HG03095 (cell line): ENCODE data around the gene ALKAL2.
"Not testable (repeated sequence)": the region's sequence is repeated elsewhere in the genome, so short reads cannot be mapped to it uniquely, and the experiment has no call there.

ENCODE experiments used
- ATAC-seq: cut with Tn5 transposase; IDR thresholded peaks from one replicate; pipeline ENCODE4 v1.9.1; 2021; ENCODE audit warnings: moderate library complexity; ENCODE audit not compliant: unreplicated experiment

Gene ALKAL2, protein sequence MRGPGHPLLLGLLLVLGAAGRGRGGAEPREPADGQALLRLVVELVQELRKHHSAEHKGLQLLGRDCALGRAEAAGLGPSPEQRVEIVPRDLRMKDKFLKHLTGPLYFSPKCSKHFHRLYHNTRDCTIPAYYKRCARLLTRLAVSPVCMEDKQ

DNA sequence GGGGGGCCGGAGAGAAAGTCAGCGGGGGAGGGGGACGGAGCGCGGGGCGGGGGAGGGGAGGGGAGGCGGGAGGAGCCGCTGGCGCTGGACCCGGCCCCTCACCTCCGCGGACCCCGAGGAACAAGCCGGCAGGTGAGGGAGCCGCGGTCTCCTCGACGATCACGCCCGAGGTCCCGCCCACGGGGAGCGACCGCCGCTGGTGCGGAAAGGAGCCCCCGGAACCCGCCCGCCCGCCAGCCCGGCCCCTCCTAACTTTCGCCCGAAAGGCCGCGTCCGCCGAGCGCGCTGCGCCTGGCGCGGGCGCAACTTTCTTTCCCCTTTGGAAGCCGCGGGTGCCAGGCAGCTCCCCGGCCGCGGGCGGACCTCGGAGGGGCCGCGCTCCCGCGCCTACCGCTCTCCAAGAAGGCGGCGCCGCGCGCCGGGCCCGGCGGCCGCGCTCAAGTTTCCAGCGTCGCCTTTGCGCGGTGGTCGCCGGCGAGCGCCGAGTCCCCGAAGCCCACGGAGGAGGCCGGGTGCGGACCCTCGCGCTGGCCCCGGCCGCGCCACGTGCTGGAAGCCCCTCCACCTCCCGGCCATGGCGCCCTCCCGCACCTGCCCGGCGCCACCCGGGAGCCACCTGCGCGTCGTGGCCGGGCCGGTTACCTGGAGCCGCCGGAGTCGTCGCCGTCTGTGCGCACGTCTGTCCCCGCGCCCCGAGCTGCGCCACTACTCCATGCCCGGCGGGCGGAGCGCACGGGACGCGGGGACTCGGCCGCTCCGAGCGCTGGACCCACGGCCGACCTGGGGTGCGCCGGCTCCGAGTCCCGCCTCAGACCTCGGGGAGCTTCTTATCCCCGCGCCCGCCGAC lies at the start of gene ALKAL2:
Gene ALKAL2 (minus strand): TSS at position 181 of the 847 bp plus-strand sequence. CDS start 256 bp downstream, outside the sequence.
- no peak for ATAC-seq

DNA sequence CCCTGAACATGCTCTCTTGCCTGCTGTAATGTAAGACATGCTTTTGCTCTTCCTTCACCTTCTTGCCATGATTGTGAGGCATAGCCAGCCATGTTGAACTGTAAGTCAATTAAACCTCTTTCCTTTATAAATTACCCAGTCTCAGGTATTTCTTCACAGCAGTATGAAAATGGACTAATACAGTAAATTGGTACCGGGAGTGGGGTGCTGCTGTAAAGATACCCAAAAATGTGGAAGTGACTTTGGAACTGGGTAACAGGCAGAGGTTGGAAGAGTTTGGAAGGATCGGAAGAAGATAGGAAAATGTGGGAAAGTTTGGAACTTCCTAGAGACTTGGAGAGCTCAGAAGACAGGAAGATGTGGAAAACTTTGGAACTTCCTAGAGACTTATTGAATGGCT lies 49.1 kb upstream of the ALKAL2 start:
- not testable (repeated sequence) for ATAC-seq

DNA sequence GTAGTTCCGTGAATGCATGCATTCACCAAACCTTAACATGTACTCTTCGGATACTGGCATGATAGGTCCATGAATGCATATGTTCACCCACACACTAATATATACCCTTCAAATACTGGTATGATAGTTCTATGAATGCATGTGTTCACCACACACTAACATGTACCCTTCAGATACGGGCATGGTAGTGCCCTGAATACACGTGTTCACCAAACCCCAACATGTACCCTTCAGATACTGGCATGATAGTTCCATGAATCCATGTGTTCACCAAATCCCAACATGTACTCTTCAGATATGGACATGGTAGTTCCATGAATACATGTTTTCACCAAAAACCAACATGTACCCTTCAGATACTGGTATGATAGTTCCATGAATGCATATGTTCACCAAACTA lies 48.5 kb upstream of the ALKAL2 start:
- ATAC-seq: no peak

DNA sequence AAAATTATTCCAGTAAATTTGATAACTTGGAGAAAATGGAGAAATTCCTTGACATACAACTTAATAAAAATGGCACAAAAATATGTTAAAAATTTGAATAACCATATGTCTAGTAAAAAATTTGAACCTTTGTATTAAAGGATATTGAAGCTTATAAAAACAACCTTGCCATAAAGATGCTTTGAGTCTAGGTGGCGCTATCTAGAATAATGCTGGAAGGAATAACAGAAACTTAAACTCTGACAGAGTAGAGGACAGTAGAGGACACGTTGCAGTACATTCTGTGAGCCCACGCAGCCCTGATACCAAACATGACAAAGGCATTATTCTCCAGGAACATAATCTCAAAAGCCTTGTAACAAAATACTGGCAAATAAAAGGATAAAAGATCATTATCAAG lies 44.7 kb upstream of the ALKAL2 start:
- no peak for ATAC-seq

DNA sequence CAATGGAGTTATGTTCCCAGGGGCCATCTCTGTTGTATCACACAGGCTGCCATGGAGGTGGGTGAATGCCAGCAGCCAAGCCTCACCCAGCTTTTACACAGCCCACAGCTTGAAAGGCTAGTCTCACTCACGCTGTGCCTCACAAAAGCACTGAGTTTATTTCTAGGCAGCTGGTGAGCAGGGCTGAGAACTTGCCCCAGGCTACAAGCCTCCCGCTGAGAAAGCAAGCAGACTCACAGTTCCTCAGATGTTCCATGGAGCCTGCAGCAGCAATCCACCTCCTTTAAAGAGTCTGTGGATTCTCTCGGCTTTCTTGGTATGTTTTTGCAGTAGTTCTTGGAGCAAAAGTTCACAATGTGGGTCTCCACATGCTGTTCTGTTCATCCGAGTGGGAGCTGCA lies 40.9 kb upstream of the ALKAL2 start:
- ATAC-seq: no peak

DNA sequence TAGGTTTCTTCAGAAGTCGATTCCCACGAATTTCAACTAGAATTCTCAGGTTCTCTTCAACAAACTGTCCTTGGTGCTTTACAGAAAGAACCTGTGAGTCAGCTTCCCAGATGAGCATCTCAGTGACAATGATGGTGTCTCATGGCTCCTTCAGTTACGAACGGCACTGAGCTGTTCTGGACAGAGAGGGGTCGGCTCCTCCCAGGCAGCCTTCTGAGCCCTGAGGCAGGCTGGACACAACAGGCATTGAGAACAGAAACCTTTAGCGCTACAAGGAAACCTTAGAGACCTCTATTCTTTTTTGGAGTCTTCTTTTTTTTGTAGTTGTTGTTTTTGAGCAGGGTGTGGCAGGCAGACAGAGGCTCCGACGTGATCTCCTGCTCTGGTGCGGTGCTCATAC lies 35.1 kb upstream of the ALKAL2 start:
- ATAC-seq: no peak

DNA sequence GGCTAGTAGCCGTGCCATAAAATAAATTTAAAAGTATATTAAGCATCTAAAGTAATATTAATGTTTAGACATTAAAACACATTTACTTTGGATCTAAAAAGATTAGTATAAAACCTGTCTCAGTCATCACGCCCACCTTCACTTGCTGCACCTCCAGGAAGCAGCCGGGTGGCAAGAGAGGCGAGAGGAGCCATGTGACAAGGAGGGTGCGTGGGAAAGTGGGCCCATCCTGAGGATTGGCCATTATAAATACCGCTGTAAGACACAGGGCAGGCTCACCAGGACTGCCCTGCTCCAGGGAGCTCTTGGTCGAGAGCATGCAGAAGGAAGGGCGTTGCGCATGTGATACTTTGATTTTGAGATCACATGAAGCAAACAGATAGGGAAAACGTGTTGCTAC lies 34.4 kb upstream of the ALKAL2 start:
- no peak for ATAC-seq

DNA sequence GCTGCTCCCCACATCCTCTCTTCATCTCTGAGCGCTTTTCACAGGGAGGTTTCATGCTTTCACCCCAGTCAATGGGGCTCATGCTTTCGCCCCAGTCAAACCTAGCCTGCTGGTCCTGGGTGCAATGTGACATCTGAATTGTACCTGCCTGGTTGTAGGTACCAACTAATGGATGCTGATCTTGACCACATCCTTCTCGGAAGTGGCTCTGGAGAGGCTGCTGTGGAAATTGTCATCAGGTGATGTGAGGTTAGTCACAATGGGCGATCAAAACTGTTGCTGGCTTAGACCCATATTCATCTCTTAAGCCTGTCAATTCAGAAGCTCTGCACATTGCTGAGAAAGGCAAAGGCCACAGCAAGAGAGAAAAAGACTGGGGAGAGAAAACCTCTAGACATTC lies 32.7 kb upstream of the ALKAL2 start:
- ATAC-seq: no peak

DNA sequence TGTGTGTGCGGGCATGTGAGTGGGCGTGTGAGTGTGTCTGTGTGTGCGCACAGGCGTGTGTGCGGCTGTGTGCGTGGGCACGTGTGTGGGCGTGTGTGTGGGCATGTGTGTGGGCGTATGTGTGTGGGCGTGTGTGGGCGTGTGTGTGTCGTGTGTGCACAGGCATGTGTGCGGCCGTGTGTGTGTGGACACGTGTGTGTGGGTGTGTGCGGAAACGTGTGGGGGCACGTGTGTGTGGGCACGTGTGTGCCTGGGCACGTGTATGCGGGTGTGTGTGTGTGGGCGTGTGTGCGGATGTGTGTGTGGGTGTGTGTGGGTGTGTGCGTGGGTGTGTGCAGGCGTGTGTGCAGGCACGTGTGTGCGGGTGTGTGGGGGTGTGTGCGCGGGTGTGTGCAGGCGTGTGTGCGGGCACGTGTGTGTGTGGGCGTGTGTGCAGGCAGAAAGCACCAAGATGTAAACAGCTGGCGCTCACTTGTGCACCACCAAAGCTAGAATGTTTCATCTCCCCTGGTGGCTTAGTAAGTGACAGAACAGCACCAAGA lies 31.2 kb upstream of the ALKAL2 start:
- ATAC-seq: no peak

DNA sequence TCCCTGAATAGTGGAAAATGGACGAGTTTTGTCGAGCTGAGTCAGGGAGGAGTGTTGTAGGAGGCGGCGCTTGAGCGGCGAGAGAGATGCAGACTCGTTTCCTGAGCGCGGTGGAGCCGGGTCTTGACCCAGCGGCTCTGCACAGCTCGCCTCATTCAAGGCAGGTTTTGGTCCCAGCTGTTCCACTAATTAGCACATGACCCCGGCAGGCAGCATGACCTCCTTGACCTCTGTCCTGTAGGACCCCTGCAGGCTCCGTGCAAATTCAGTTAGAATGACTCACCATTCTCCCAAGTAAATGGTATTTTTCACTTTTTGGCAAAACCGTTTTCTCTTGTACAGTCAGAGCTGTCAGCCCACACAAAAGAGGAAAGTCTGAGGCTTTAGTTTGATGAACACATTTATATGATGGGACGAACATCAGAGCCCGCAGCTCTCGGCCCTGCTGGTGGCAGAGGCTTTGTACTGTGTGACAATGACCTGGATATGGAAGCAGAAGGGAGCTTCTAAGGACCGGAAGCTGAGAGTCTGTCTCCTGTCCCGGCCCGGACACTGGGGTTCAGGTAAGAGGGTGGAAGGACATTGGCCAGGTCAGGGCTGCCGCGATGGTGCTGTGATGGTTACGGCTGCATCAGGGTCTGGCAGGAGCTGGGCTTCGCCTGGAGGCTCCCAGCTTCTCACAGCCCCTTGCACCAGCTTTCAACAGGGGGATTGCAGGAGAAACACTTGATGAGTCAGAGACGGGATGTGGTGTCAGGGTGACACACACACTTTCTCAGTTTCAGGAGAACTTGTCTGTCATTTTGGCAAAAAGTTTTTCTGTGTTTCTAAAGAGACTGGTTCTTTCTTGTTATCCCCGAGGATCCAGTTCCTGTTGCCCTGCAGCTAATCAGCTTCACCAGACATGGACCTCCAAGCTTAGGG lies 29.9 kb upstream of the ALKAL2 start:
- no peak for ATAC-seq

DNA sequence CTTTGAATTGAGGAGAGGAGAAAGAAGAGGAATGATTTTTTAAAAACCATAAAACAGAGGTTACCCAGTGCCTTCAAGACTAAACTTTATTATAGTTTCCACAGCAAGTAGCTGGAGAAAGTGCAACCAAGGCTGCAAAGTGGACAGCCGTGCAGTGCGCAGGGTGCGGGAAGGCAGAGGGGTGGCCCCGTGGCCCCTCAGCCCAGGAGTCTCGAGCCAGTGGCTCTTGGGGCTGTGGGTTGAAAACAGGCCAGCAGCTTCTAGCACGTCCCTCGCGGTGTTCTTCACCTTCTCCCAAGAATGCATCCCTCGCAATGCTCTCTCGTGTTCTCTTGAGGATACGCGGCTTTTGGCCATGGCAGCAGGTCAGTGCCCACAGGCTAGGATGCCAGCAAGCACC lies 28.5 kb upstream of the ALKAL2 start:
- no peak for ATAC-seq

DNA sequence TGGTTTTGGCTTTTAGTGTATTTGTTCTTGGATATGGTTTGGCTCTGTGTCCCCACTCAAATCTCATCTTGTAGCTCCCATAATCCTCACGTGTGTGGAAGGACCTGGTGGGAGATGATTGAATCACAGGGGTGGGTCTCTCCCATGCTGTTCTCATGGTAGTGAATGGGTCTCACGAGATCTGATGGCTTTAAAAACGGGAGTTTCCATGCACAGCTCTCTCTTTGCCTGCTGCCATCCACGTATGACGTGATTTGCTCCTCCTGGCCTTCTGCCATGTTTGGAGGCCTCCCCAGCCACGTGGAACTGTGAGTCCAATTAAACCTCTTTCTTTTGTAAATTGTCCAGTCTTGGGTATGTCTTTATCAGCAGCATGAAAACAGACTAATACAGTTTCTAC lies 28.0 kb upstream of the ALKAL2 start:
- ATAC-seq: not testable (repeated sequence)

DNA sequence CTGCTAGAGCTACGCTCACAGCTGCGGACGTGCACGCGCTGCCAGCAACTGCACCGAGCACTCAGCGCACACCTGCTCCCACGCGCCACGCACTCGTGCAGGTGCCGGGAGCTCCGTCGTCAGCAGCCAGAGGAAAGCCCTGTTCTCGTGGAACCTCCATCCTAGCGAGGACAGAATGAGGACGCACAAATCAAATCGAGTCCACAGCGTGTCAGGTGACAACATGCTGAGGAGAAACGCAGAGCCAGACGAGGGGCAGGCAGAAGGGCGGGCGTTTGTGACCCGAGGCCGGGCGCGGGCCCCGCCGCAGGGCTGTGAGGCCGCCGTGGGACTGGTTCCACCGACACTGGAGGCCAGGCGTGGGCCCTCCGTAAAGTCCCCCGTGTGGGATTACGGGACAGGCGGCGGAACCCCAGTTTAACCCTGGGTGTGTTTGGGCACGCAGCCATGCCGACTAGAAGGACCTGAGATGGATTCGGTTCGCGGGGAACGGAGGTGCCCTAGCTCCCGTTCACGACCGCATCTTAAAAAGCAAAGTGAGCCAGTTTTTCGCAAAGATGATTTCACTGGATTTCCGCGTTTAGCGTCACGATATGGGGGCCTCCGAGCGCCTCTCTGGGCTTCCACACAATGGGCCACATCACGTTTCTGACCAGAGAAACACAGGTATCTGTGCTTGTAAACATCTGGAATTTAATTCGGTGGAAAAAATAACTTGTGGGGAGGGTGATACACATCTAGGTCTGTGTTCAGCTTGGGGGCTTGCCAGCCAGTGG lies 26.9 kb upstream of the ALKAL2 start:
- no peak for ATAC-seq

DNA sequence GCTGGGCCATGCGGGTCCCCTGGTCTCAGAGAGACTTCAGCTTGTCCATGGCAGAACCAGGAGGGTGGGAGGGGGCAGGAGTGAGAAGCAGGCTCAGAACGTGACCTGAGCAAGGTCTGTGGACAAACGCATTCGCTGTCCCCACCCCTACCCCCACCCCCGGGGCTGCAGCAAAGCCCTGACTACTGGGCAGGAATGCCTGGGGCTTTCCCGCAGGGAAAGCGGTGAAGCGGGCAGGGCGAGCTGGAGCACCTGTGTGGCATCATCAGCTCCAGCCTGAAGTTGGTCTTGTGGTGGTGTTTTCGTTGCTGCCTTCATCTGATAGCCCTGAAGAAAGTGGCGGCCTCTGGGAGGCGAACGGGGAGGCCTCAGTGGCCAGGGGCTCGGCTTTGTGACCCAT lies 26.1 kb upstream of the ALKAL2 start:
- no peak for ATAC-seq

DNA sequence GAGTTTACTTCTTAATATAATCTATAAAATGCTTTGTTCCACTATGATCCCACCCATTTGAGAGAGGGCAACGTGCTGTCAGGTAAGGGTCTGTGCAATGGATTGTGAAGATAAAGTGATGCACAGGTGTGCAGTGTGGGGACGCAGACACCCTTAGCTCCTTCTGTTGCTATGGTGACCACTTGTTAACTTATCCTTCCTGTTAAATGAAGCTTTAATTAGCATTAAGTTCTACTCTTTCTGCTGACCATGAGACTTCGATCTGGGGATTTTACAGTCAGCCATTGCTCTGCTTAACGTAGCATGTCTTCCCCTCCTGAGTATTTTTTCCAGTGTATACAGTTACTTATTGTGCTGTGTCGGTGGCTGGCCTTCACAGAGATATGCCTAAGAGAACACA lies 23.1 kb upstream of the ALKAL2 start:
- ATAC-seq: no peak

DNA sequence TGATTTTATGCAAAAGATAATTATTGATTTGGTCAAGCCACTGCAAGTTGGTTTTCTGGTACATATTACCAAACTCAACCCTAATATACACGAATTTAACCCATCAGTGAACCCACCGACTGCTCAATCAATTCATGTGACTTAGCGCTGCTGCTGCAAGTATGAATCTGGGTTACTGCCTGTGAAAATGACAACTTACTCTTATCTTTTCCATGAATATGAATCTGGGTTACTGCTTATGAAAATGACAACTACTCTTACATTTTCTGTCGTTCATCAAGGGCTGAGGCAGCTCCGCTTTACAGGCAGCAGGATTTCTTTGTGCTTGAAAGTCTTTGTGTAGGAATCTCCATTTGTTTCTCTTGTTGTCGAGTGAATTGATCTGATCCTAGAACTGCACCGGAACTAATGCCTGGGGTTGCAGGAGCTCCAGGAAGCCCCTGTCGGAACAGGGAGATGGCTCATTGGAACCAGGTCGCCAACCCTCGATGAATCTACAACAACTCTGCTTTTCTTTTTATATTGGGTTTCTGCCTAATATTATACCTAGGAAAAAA lies 22.1 kb upstream of the ALKAL2 start:
- no peak for ATAC-seq

DNA sequence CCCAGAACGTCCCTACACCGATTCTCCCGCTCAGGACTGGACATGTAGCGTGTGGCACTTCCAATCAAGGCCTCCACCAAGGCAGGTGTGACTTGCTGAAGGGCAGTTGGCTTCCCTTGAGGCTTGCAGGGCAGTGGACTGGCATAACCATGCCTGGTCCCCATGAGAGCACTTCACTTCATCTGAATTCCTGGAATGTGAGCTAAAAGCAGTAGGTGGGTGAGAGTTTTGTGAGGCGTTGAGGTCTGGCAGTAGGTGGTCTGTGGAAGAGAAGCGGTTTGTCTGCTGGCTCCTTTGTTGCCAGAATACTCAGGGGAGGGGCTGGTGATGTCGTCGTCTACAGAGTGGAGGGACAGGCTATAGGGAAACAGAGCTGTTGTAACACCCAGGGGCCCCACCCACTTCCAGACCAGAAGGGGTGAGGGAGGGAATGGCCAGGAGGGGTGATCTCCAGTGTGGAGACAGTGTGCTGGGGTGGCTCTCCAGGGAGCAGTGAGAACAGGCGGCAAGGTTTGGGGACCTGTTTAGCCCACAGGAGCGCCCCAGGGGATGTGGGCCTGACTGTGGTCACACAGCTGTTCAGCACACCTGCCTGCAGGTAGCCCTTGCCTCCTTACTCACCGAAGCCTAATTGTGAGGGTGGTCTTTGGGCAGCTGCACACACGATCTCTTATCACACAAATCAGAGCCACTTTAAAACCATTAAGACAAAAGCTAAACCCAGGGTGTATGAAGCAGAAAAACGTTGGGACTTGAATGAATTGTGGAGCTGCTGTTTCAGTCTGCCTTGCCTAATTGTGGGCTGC lies 21.5 kb upstream of the ALKAL2 start:
- ATAC-seq: no peak

DNA sequence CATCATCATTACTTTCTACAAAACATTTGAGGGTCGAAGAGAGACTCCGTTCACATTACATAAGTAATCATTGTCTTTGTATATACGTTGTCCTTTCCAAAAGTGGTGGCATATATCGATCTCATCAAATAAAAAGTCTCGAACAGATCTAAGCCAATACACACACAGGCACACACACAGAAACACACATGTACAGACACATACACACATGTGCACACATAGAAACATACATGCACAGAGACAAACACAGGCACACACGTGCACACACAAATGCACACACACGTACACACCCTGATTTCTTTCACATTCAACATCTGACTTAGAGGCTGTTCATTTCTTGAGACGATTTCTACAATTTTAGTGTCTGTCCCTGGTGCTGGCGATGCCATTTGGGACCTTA lies 17.5 kb upstream of the ALKAL2 start:
- ATAC-seq: no peak

DNA sequence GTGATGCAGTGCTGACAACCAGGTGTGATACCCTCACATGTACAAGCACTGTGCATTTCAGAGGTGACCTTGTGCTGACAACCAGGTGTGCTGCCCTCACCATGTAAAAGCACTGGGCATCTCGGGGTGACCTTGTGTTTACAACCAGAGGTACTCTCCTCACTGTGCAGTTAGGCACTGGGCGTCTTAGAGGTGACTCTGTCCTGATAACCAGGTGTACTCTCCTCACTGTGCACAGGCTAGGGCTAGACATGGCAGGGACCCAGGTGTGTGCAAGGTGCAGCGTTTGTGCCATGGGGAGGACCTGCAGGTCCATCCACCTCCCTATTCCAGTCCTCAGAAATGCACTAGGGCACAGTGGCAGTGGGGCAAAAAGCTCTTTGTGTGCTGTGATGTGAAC lies 8.5 kb upstream of the ALKAL2 start:
- ATAC-seq: no peak
